ENCODE measurements around the gene FREM1. TPM values are rescaled to one million over a fixed set of nuclear protein-coding genes. Genes with fewer than 3 reads are reported as not detected.

The FREM1 gene
- total and polyA plus RNA-seq, 10 donors, result 0.07 to 4.3 (median 0.54) TPM; not detected in 1

GRCh38 chr9:14722391-14723035, 187.7 kb downstream of the FREM1 start, which contains the start of gene CER1:
TSS of gene CER1 (minus strand) at chr9:14722733. CDS start at chr9:14722672, 61 bp downstream.
- DNase-seq, result no peak
- Histone ChIP-seq H3K27me3 (replicated peaks in 1 of 7) (peaks cover 0 to 19% (median 0%) of the 10 kb centered on the region in 7 donors), H3K4me3 (no peak within 1 kb of the TSS), H3K9me3 (no peaks in the 10 kb centered on the region), H3K27ac (no peak within 1 kb of the TSS), H3K4me1 (no peaks in the 10 kb centered on the region), H3K36me3 (no peaks in the 10 kb centered on the region)
- TF ChIP-seq POLR2A (IDR thresholded peaks at IDR 0.05), result no peak
- TF ChIP-seq CTCF (IDR thresholded peaks at IDR 0.05 in 8 of 11, conservative IDR thresholded peaks at IDR 0.05 in 3 of 11), result no peak
- no peak for TF ChIP-seq POLR2AphosphoS5 (IDR thresholded peaks at IDR 0.05)
- 66 to 76% (median 74%) methylated on average over 7 of the region's 7 CpGs for WGBS, 5 donors
- intact Hi-C loops (cut with DNase I; ENCODE audit: low total_unique reads), result no loop called here

GRCh38 chr9:14719231-14719923, 190.9 kb downstream of the FREM1 start:
- WGBS, 5 donors, result 69 to 77% (median 73%) methylated on average over 8 of the region's 8 CpGs
- intact Hi-C loops (cut with DNase I; ENCODE audit: low total_unique reads), result no loop called here
- no peak overlapping the region for H3K4me3 ChIP-seq
- no peaks in the 10 kb centered on the region for H3K36me3 ChIP-seq
- H3K27me3 ChIP-seq (replicated peaks in 1 of 7), result peaks cover 0 to 19% (median 0%) of the 10 kb centered on the region in 7 donors
- H3K4me1 ChIP-seq, result no peaks in the 10 kb centered on the region
- H3K27ac ChIP-seq, result no peak overlapping the region
- no peaks in the 10 kb centered on the region for H3K9me3 ChIP-seq
- TF ChIP-seq CTCF (IDR thresholded peaks at IDR 0.05 in 8 of 11, conservative IDR thresholded peaks at IDR 0.05 in 3 of 11), result no peak
- TF ChIP-seq POLR2A (IDR thresholded peaks at IDR 0.05), result no peak
- no peak for DNase-seq

GRCh38 chr9:14715102-14715501, 195.1 kb downstream of the FREM1 start:
- Histone ChIP-seq H3K36me3 (no peaks in the 10 kb centered on the region), H3K4me3 (no peak overlapping the region), H3K27ac (no peak overlapping the region), H3K27me3 (replicated peaks in 1 of 7) (peaks cover 0 to 14% (median 0%) of the 10 kb centered on the region in 7 donors), H3K9me3 (peaks cover 0 to 3% (median 0%) of the 10 kb centered on the region in 8 donors), H3K4me1 (no peaks in the 10 kb centered on the region)
- DNase-seq, result no peak
- intact Hi-C loops (cut with DNase I; ENCODE audit: low total_unique reads), result no loop called here
- no peak for TF ChIP-seq POLR2A (IDR thresholded peaks at IDR 0.05)
- no peak for TF ChIP-seq POLR2AphosphoS5 (IDR thresholded peaks at IDR 0.05)
- TF ChIP-seq CTCF (IDR thresholded peaks at IDR 0.05 in 8 of 11, conservative IDR thresholded peaks at IDR 0.05 in 3 of 11), result no peak
- 77 to 87% (median 80%) methylated on average over 4 of the region's 4 CpGs for WGBS, 5 donors

GRCh38 chr9:14713187-14713767, 197.0 kb downstream of the FREM1 start:
- intact Hi-C loops (cut with DNase I; ENCODE audit: low total_unique reads), result no loop called here
- DNase-seq, result no peak
- Histone ChIP-seq H3K27me3 (replicated peaks in 1 of 7) (peaks cover 0 to 6% (median 0%) of the 10 kb centered on the region in 7 donors), H3K9me3 (peaks cover 0 to 15% (median under 1%) of the 10 kb centered on the region in 8 donors), H3K4me1 (no peaks in the 10 kb centered on the region), H3K27ac (no peak overlapping the region), H3K36me3 (no peaks in the 10 kb centered on the region), H3K4me3 (no peak overlapping the region)
- TF ChIP-seq POLR2A (IDR thresholded peaks at IDR 0.05) (no peak), POLR2AphosphoS5 (IDR thresholded peaks at IDR 0.05) (no peak), CTCF (IDR thresholded peaks at IDR 0.05 in 8 of 11, conservative IDR thresholded peaks at IDR 0.05 in 3 of 11) (no peak)
- WGBS, 5 donors, result 77 to 86% (median 79%) methylated on average over 3 of the region's 3 CpGs

Data from spleen (tissue), 11 donors.